PC-3 (cell line): ENCODE measurements around the gene GALNT2. TPM values are rescaled to one million over a fixed set of nuclear protein-coding genes. Genes with fewer than 3 reads are reported as not detected.

Experiments used
- ATAC-seq: fragments of 200-7000 bp; cut with Tn5 transposase; 2 replicates; pipeline ENCODE4 v1.9.1; 2020; ENCODE audit warnings: mild to moderate bottlenecking, moderate library complexity
- BruUV-seq: library from RNA; stranded (reverse); fragments of 400-500 nt; replicated peaks from 2 replicates; lab custom pipeline; 2021; lab: Mats Ljungman, UMichigan
- CTCF ChIA-PET: fragments of 300-600 bp; sonication (Branson Sonifier 250); formaldehyde crosslinking; loops from one replicate; lab custom pipeline; 2022; ENCODE audit warnings: antibody characterized with exemption; lab: Charles Lee
- POLR2A ChIA-PET: fragments of 300-600 bp; sonication (Branson Sonifier 250); formaldehyde crosslinking; loops from one replicate; lab custom pipeline; 2022; ENCODE audit warnings: antibody characterized with exemption; ENCODE audit not compliant: unreplicated experiment; lab: Charles Lee
- DNase-seq: peaks from one replicate; pipeline ENCODE4 v3.0.0-alpha.2; 2015
- H2AFZ ChIP-seq: fragments of 300-600 bp; sonication (generic); 2 replicates; pipeline ENCODE4 v1.6.0; 2016; ENCODE audit warnings: antibody characterized with exemption, low read length
- H3F3A ChIP-seq: fragments of 300-600 bp; sonication (generic); one replicate; pipeline ENCODE4 v1.6.0; 2017; ENCODE audit warnings: antibody characterized with exemption, low read length, control low read depth, mild to moderate bottlenecking; ENCODE audit not compliant: unreplicated experiment
- H3K27ac ChIP-seq: fragments of 300-600 bp; sonication (generic); 2 replicates; pipeline ENCODE4 v1.5.1; 2016; ENCODE audit warnings: mild to moderate bottlenecking, low read length
- H3K27me3 ChIP-seq: fragments of 300-600 bp; sonication (generic); 2 replicates; pipeline ENCODE4 v1.6.1; 2016; ENCODE audit warnings: low read length, mixed read lengths
- H3K36me3 ChIP-seq: fragments of 300-600 bp; sonication (generic); 2 replicates; pipeline ENCODE4 v1.6.1; 2016; ENCODE audit warnings: low read depth, mixed run types, low read length, mixed read lengths
- H3K4me1 ChIP-seq: fragments of 300-600 bp; sonication (generic); 2 replicates; pipeline ENCODE4 v1.5.1; 2016; ENCODE audit warnings: low read length; ENCODE audit not compliant: insufficient read depth
- H3K4me2 ChIP-seq: fragments of 300-600 bp; sonication (generic); 2 replicates; pipeline ENCODE4 v1.6.0; 2016; ENCODE audit warnings: low read length
- H3K4me3 ChIP-seq: fragments of 300-600 bp; sonication (generic); 2 replicates; pipeline ENCODE4 v1.5.1; 2016; ENCODE audit warnings: mild to moderate bottlenecking, low read length, mixed read lengths
- H3K79me2 ChIP-seq: fragments of 300-600 bp; sonication (generic); 2 replicates; pipeline ENCODE4 v1.6.1; 2017; ENCODE audit warnings: low read length, mixed read lengths
- H3K9ac ChIP-seq: fragments of 300-600 bp; sonication (generic); 2 replicates; pipeline ENCODE4 v1.6.0; 2016; ENCODE audit warnings: mild to moderate bottlenecking, low read length
- H3K9me2 ChIP-seq: fragments of 300-600 bp; sonication (generic); replicated peaks from 2 replicates; pipeline ENCODE4 v1.6.1; 2016; ENCODE audit warnings: mixed run types, low read length, mixed read lengths
- H3K9me3 ChIP-seq: fragments of 300-600 bp; sonication (generic); 2 replicates; pipeline ENCODE4 v1.6.1; 2016; ENCODE audit warnings: low read length, mixed read lengths
- H4K20me1 ChIP-seq: fragments of 300-600 bp; sonication (generic); 2 replicates; pipeline ENCODE4 v1.6.1; 2016; ENCODE audit warnings: low read length, mixed read lengths
- EZH2 ChIP-seq: fragments of 300-600 bp; sonication (generic); IDR thresholded peaks from one replicate; pipeline ENCODE4 v1.6.1; 2017; ENCODE audit warnings: antibody characterized with exemption, mild to moderate bottlenecking, low read length; ENCODE audit not compliant: unreplicated experiment
- EZH2phosphoT487 ChIP-seq: fragments of 300-600 bp; sonication (generic); IDR thresholded peaks from 2 replicates; pipeline ENCODE4 v1.6.1; 2018; ENCODE audit warnings: mild to moderate bottlenecking, antibody characterized with exemption, low read length, borderline replicate concordance
- intact Hi-C: fragments of 100-400 bp; cut with micrococcal nuclease; formaldehyde crosslinking; loops from 2 replicates; pipeline ENCODE4 v1.9.0; 2023
- total RNA-seq: library from RNA; depleted of rRNA; stranded (reverse); fragments of >200 nt; gene quantifications from 2 replicates; pipeline ENCODE4 v1.2.3, GENCODE V29; 2014
- TF ChIP-seq, protein P1 (sequence below): fragments of 300-600 bp; sonication (generic); conservative IDR thresholded peaks from 2 replicates; pipeline ENCODE4 v1.5.1; 2017; ENCODE audit warnings: antibody characterized with exemption, low read depth, mild to moderate bottlenecking, low read length

GALNT2 gene
- total RNA-seq, 1 experiment from 2014 or later = 182 TPM

DNA sequence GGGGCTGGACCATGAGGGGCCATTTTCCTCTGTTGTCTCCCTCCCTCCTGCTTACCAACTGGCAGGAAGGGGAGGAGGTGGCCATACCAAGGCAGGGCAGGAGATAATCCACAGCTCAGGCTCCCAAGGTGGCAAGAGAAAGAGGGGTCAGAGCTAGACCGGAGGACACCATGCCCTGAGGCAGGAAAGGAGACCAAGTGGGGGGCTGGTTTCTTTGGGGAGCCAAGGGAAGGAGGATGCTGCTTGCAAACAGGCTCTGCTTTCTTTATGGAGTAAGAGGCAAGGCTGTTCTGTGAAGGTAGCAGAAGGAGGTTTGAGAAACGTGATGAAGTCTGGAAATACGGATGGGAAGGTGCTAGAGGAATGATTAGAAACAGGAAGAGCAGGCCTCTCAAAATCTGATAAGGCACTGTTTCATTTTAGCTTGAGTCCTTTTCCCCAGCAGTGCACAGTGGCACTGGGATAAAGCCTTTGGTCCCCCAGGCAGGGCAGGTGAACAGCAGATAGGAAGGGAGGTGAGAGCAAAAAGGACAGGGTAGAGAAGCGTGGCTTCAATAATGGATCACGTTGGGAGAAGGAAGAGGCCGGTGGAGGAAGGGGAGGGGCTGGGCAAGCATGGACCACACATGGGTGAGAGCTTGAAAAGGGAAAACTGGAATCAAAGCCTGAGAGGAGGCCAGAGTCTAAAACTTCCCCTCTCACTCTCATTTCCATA lies 44.2 kb upstream of the GALNT2 start:
- POLR2A ChIA-PET = no interaction called here

DNA sequence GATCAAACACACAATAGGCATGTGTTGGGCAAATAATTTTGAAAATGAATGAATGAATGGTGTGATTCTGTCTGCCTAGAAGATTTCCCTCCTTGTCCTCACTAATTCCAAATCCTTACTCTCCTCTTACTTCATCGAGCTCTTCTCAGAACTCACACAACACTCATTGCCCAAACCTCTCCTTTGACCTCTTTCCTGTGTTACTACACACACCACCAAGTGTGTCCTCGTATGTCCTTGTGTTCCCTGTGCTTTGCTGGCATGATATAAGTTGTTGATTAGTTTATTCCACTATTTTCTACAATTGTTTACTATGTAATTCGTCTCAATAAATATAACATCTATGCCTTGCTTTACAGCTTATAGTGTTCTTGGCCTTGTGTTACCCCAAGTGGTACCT lies 41.4 kb upstream of the GALNT2 start:
- Histone ChIP-seq H4K20me1 (no peaks in the 10 kb centered on the region), H3K9ac (no peak overlapping the region), H3K4me1 (no peaks in the 10 kb centered on the region; the same call in 1 of the 2 replicates), H3K9me3 (peaks cover 7% of the 10 kb centered on the region; the same call in 1 of the 2 replicates), H3K79me2 (no peaks in the 10 kb centered on the region), H3K27ac (no peak overlapping the region), H3F3A (no peaks in the 10 kb centered on the region), H3K9me2 (0 out of 2 replicates have a peak, but pooled peaks cover 4% of the 10 kb centered on the region), H3K4me2 (no peak overlapping the region), H2AFZ (no peak overlapping the region), H3K4me3 (no peak overlapping the region), H3K27me3 (no peaks in the 10 kb centered on the region), H3K36me3 (no peaks in the 10 kb centered on the region)
- ChIA-PET POLR2A (no interaction called here), CTCF (no interaction called here)
- TF ChIP-seq, protein P1, sequence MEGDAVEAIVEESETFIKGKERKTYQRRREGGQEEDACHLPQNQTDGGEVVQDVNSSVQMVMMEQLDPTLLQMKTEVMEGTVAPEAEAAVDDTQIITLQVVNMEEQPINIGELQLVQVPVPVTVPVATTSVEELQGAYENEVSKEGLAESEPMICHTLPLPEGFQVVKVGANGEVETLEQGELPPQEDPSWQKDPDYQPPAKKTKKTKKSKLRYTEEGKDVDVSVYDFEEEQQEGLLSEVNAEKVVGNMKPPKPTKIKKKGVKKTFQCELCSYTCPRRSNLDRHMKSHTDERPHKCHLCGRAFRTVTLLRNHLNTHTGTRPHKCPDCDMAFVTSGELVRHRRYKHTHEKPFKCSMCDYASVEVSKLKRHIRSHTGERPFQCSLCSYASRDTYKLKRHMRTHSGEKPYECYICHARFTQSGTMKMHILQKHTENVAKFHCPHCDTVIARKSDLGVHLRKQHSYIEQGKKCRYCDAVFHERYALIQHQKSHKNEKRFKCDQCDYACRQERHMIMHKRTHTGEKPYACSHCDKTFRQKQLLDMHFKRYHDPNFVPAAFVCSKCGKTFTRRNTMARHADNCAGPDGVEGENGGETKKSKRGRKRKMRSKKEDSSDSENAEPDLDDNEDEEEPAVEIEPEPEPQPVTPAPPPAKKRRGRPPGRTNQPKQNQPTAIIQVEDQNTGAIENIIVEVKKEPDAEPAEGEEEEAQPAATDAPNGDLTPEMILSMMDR = no peak
- TF ChIP-seq EZH2phosphoT487 (no peak), EZH2 (no peak)
- intact Hi-C loops = no loop called here
- no peak for ATAC-seq
- DNase-seq = no peak
- BruUV-seq = no TSS peak

More for the DNA sequence above, 44.2 kb upstream of the GALNT2 start:
- H3K79me2 ChIP-seq = no peaks in the 10 kb centered on the region
- peaks cover 7% of the 10 kb centered on the region; the same call in 1 of the 2 replicates for H3K9me3 ChIP-seq
- intact Hi-C loops = no loop called here
- no peak overlapping the region for H3K4me2 ChIP-seq
- no peak overlapping the region for H3K27ac ChIP-seq
- H3K9me2 ChIP-seq = 0 out of 2 replicates have a peak, but pooled peaks cover 4% of the 10 kb centered on the region
- no peaks in the 10 kb centered on the region for H3F3A ChIP-seq
- TF ChIP-seq EZH2phosphoT487 (no peak), EZH2 (no peak)
- TF ChIP-seq, protein P1 = no peak
- 0 out of 2 replicates have a peak, but pooled peaks cover 3% of the 10 kb centered on the region for H3K27me3 ChIP-seq
- H3K4me3 ChIP-seq = no peak overlapping the region
- no peak overlapping the region for H3K9ac ChIP-seq
- H3K4me1 ChIP-seq = no peaks in the 10 kb centered on the region
- no peaks in the 10 kb centered on the region for H4K20me1 ChIP-seq
- no peak for DNase-seq
- CTCF ChIA-PET = interaction anchor here (0.6 kb wide), 1 partner anchor 90 kb away, joined by 3 read pairs; no protein-coding TSS in a partner anchor
- no peak for ATAC-seq
- H3K36me3 ChIP-seq = no peaks in the 10 kb centered on the region
- BruUV-seq = no TSS peak
- H2AFZ ChIP-seq = no peak overlapping the region

DNA sequence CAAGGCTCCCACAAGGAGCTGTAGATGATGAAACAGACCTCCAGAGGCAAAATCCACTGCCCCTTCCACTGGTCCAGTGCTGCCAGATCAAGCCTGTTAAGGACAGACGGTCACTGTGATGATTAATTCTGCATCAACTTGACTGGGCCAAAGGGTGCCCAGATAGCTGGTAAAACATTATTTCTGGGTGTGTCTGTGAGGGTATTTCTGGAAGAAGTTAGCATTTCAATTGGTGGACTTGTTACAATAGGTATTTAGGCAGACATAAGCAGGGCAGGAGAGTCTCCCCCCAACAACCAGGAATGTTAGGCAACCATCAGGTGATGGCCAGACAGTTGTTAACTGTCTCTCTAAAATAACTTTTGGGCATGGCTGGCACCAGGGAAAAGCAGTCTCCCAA lies 40.9 kb upstream of the GALNT2 start:
- H3F3A ChIP-seq = no peaks in the 10 kb centered on the region
- TF ChIP-seq, protein P1 = no peak
- no peak for TF ChIP-seq EZH2phosphoT487
- no peak for TF ChIP-seq EZH2
- peaks cover 3% of the 10 kb centered on the region; the same call in 1 of the 2 replicates for H3K4me1 ChIP-seq
- CTCF ChIA-PET = no interaction called here
- H3K9ac ChIP-seq = no peak overlapping the region
- no peaks in the 10 kb centered on the region for H4K20me1 ChIP-seq
- no peaks in the 10 kb centered on the region for H3K27me3 ChIP-seq
- no peak overlapping the region for H3K4me2 ChIP-seq
- H3K79me2 ChIP-seq = no peaks in the 10 kb centered on the region
- no peak overlapping the region for H3K27ac ChIP-seq
- no peak for ATAC-seq
- no TSS peak for BruUV-seq
- H3K9me2 ChIP-seq = 0 out of 2 replicates have a peak, but pooled peaks cover 4% of the 10 kb centered on the region
- H2AFZ ChIP-seq = no peak overlapping the region
- peaks cover 7% of the 10 kb centered on the region; the same call in 1 of the 2 replicates for H3K9me3 ChIP-seq
- no peaks in the 10 kb centered on the region for H3K36me3 ChIP-seq
- H3K4me3 ChIP-seq = no peak overlapping the region
- POLR2A ChIA-PET = no interaction called here
- DNase-seq = no peak
- intact Hi-C loops = no loop called here
